OCI-LY1 (cell line): ENCODE data around the gene LCMT1.

Experiments used
- H2AFZ ChIP-seq: fragments of 200-600 bp; sonication (generic), shearing (Covaris generic); 2 replicates; pipeline ENCODE4 v1.6.0; 2014; ENCODE audit warnings: antibody characterized with exemption, mild to moderate bottlenecking, low read length
- H3F3A ChIP-seq: fragments of 200-600 bp; sonication (generic), shearing (Covaris generic); 2 replicates; pipeline ENCODE4 v1.6.0; 2014; ENCODE audit warnings: mild to moderate bottlenecking, antibody characterized with exemption, low read length, moderate library complexity; ENCODE audit not compliant: insufficient read depth
- H3K27ac ChIP-seq: fragments of 200-600 bp; sonication (generic); 2 replicates; pipeline ENCODE4 v1.5.1; 2014; ENCODE audit warnings: low read length, mixed run types, mild to moderate bottlenecking, low read depth; ENCODE audit not compliant: poor library complexity, severe bottlenecking
- H3K27me3 ChIP-seq: fragments of 200-600 bp; sonication (generic); 2 replicates; pipeline ENCODE4 v1.6.0; 2014; ENCODE audit warnings: antibody characterized with exemption, mild to moderate bottlenecking, low read length, moderate library complexity; ENCODE audit not compliant: insufficient read depth
- H3K36me3 ChIP-seq: fragments of 200-600 bp; sonication (generic); 2 replicates; pipeline ENCODE4 v1.6.1; 2014; ENCODE audit warnings: mild to moderate bottlenecking, antibody characterized with exemption, low read length, moderate library complexity, mixed read lengths; ENCODE audit not compliant: insufficient read depth
- H3K4me1 ChIP-seq: fragments of 200-600 bp; sonication (generic); 2 replicates; pipeline ENCODE4 v1.5.1; 2014; ENCODE audit warnings: mild to moderate bottlenecking, low read length, moderate library complexity; ENCODE audit not compliant: insufficient read depth, severe bottlenecking
- H3K4me2 ChIP-seq: fragments of 200-600 bp; sonication (generic), shearing (Covaris generic); 2 replicates; pipeline ENCODE4 v1.6.1; 2014; ENCODE audit warnings: low read length
- H3K4me3 ChIP-seq: fragments of 200-600 bp; sonication (generic); 2 replicates; pipeline ENCODE4 v1.5.1; 2014; ENCODE audit warnings: low read length, low read depth, mild to moderate bottlenecking, mixed read lengths; ENCODE audit not compliant: poor library complexity, severe bottlenecking
- H3K79me2 ChIP-seq: fragments of 200-600 bp; shearing (Covaris generic); 2 replicates; pipeline ENCODE4 v1.6.1; 2016; ENCODE audit warnings: mixed run types, low read length, mixed read lengths; ENCODE audit not compliant: insufficient read depth
- H3K9ac ChIP-seq: fragments of 200-600 bp; sonication (generic), shearing (Covaris generic); 2 replicates; pipeline ENCODE4 v1.6.1; 2014; ENCODE audit warnings: mild to moderate bottlenecking, low read length, mixed read lengths
- H3K9me2 ChIP-seq: fragments of 200-600 bp; sonication (generic), shearing (Covaris generic); 2 replicates; pipeline ENCODE4 v1.6.1; 2014; ENCODE audit warnings: low read depth, mild to moderate bottlenecking, low read length, mixed read lengths
- H3K9me3 ChIP-seq: fragments of 200-600 bp; shearing (Covaris generic); 2 replicates; pipeline ENCODE4 v1.6.1; 2014; ENCODE audit warnings: low read length, mixed read lengths
- H4K20me1 ChIP-seq: fragments of 200-600 bp; sonication (generic), shearing (Covaris generic); 2 replicates; pipeline ENCODE4 v1.6.0; 2016; ENCODE audit warnings: mild to moderate bottlenecking, low read length; ENCODE audit not compliant: insufficient read depth
- CTCF ChIP-seq: fragments of 200-600 bp; sonication (generic), shearing (Covaris generic); IDR thresholded peaks from 2 replicates; pipeline ENCODE4 v1.5.1; 2017; ENCODE audit warnings: mild to moderate bottlenecking, antibody characterized with exemption, low read length, moderate library complexity, mixed read lengths
- EZH2 ChIP-seq: fragments of 200-600 bp; sonication (generic), shearing (Covaris generic); IDR thresholded peaks from 2 replicates; pipeline ENCODE4 v1.8.0; 2017; ENCODE audit warnings: borderline replicate concordance, mixed run types, mild to moderate bottlenecking, antibody characterized with exemption, low read length, moderate library complexity, mixed read lengths

LCMT1 gene

GRCh38 chr16:25079637-25080378 lies 31.7 kb upstream of the LCMT1 start:
- peaks cover 8% of the 10 kb centered on the region; the same call in 1 of the 2 replicates for H3K9me3 ChIP-seq

GRCh38 chr16:25080420-25081131 lies 31.0 kb upstream of the LCMT1 start:
- Histone ChIP-seq H3K9ac (no peak overlapping the region), H3K79me2 (no peaks in the 10 kb centered on the region), H3K27me3 (no peaks in the 10 kb centered on the region), H3K27ac (no peak overlapping the region), H3K36me3 (no peaks in the 10 kb centered on the region), H4K20me1 (no peaks in the 10 kb centered on the region), H3K9me2 (no peaks in the 10 kb centered on the region), H3K4me2 (no peak overlapping the region), H2AFZ (no peak overlapping the region), H3K4me3 (no peak overlapping the region), H3K4me1 (no peaks in the 10 kb centered on the region), H3F3A (no peaks in the 10 kb centered on the region), H3K9me3 (peaks cover 8% of the 10 kb centered on the region; the same call in 1 of the 2 replicates)
- no peak for TF ChIP-seq CTCF
- TF ChIP-seq EZH2, result no peak

More at GRCh38 chr16:25079637-25080378, 31.7 kb upstream of the LCMT1 start:
- H3K4me3 ChIP-seq, result no peak overlapping the region
- peaks cover 1% of the 10 kb centered on the region for H3K4me1 ChIP-seq
- H2AFZ ChIP-seq, result no peak overlapping the region
- TF ChIP-seq CTCF (no peak), EZH2 (no peak)
- no peaks in the 10 kb centered on the region for H4K20me1 ChIP-seq
- no peaks in the 10 kb centered on the region for H3K27me3 ChIP-seq
- no peaks in the 10 kb centered on the region for H3K36me3 ChIP-seq
- H3K4me2 ChIP-seq, result no peak overlapping the region
- H3F3A ChIP-seq, result no peaks in the 10 kb centered on the region
- H3K27ac ChIP-seq, result no peak overlapping the region
- no peaks in the 10 kb centered on the region for H3K79me2 ChIP-seq
- no peaks in the 10 kb centered on the region for H3K9me2 ChIP-seq
- H3K9ac ChIP-seq, result no peak overlapping the region

- H3K36me3 ChIP-seq, result no peaks in the 10 kb centered on the region
- no peak overlapping the region for H3K4me2 ChIP-seq
- H3K4me1 ChIP-seq, result no peaks in the 10 kb centered on the region
- H3K9me2 ChIP-seq, result no peaks in the 10 kb centered on the region
- H3K4me3 ChIP-seq, result no peak overlapping the region
- H3K79me2 ChIP-seq, result no peaks in the 10 kb centered on the region
- no peak overlapping the region for H2AFZ ChIP-seq
- H3K9ac ChIP-seq, result no peak overlapping the region
- H3K27me3 ChIP-seq, result no peaks in the 10 kb centered on the region
- H3K9me3 ChIP-seq, result peaks cover 8% of the 10 kb centered on the region; the same call in 1 of the 2 replicates
- H3K27ac ChIP-seq, result no peak overlapping the region
- H3F3A ChIP-seq, result no peaks in the 10 kb centered on the region
- no peaks in the 10 kb centered on the region for H4K20me1 ChIP-seq
- TF ChIP-seq CTCF, result no peak
- no peak for TF ChIP-seq EZH2
Observed at GRCh38 chr16:25081702-25082101, 29.8 kb upstream of the LCMT1 start.
